Effector CD8-positive, alpha-beta T cell (primary cell): ENCODE results near the gene FAM117A.
A peak's percentile ranks its signal among the peaks of the same experiment; 100 is the strongest.
"Not testable (repeated sequence)": the region's sequence is repeated elsewhere in the genome, so short reads cannot be mapped to it uniquely, and the experiment has no call there.

ENCODE experiments used
- DNase-seq: peaks from one replicate; lab custom pipeline; 2025; lab: John Stamatoyannopoulos, UW

Gene FAM117A

DNA sequence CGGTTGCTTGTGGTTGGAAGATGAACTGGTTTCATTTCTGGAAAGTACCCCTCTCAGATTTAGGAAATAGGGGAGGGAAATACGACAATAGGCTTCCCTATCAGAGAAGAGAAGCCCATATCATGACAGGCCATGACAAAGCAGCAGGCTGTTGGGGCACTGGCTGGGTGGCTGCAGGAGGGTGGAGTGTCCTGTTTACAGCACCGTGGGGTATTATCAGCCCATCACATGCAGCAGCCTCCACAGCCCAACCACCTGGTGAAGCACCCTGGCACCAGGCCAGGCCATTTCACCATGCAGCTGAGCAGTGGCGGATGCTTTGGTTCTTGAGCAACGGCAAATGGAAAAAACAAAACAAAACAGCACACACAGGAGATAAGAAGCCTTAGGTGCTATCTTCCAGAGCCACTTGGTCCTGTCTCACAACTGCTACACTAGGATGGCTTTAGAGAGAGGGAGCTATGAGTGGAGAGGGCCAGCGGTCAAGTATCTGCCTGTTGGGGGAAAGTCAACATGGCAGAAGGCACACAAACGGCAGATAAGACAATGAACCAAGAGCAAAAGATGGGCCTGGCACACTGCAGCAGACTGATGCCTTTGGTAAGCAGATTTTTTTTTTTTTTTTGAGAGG lies 24.2 kb downstream of the FAM117A start:
- DNase-seq = peak; percentile 83

DNA sequence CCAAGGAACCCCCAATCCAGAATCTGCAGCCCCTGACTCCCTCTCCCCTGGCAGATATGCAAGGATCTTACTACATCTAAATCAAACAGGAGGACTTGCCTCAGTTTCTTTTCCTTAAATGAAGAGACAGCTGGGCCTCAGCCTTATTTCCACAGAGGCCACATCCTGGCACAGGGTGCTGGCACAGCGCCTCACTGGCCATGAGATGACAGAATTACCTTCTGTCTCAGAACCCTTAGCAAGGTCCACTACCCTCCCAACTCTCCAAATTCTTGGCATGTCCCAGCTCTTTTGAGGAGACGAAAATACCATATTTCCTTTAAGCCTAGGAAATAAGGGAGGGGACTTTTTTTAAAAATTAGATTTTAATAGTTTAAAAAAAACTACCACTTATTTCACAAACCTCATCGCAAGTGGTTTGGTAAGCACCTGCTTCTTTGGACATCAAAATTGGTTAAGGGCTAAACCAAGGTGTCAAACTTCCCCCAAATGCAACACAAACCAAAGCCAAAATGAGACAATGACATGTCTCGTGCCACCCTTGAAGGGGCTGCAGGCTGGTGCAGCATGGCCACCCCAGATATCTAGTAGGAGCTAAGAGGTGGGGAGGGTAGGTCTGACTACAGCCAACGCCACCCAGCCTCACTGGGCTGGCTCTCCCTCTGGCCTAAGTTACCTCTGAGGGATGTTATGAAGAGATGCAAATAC lies 25.3 kb downstream of the FAM117A start:
- DNase-seq = no peak

DNA sequence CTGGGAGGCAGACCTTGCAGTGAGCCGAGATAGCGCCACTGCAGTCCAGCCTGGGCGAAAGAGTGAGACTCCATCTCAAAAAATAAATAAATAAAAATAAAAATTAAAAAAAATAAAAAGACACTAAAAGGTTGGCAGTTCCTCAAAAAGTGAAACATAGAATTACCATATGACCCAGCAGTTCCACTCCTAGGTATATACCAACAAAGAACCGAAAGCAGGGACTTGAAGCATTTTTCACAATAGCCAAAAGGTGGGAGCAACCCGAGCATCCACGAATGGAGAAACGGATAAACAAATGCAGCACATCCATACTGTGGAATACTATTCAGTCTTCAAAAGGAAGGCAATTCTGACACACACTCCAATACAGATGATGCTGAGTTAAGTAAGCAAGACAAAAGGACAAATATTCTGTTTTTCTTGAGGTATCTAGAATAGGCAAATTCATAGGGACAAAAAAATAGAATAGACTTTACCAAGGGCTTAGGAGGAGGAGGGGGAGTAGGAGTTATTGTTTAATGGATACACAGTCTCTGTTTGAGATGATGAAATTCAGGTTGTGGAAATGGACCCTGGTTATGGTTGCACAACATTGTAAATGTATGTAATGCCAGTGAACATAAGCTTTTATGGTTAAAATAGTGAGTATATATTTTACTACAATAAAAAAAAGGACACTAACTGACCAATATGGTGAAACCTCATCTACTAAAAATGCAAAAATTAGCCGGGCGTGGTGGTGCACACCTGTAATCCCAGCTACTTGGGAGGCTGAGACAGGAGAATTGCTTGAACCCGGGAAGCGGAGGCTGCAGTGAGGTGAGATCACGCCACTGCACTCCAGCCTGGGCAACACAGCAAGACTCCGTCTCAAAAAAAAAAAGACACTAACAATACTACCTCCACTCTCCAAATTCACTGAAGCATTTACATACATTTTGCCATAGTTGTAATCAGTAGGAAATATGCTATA lies 29.1 kb downstream of the FAM117A start:
- no peak for DNase-seq

DNA sequence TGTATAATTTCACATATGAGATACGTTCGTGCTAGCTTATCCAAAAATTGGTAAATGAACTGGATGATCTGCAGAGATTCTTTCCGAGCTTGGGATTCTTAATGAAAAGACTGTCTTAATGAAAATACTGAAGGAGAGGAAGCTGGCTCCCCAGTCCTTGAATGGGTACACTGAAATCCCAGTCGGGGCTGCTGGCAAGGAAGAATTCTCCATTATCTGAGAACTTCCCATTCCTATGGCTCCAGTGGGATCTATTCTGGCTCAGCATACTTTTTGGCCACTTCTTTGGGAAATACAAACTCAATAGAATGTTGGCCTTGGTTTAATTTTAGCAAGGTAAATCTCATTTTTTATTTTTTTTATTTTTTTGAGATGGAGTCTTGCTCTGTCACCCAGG lies 32.5 kb downstream of the FAM117A start:
- DNase-seq = no peak

DNA sequence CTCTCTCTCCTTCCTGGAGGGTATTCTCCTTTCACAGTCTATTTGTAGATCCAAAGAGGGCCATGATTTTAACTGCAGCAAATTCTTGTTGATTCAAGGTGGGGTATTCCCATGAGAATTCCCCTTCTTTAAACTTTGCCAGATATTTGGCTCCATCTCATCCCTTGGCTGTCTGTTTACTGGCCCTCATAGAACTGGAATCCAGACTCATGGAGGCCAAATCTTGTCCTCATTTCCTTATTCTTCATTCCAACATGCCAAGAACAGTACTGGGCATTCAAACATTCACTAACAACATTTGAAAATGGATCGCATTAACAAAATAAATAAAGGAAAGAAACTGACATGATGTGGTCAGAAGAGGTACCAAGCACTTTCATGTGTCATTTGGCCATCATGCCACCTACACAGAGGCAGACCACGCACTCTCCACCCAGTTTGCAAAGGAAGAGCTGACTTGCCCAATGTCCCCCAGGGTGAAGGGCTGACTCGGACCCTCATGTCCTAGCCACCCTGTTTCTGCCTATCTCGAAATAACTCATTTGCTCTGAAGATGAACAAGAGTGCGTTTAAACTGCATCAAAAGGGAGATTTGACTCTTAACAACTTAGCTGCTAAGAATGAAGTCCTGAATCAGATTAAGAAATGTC lies 33.0 kb downstream of the FAM117A start:
- DNase-seq = no peak

DNA sequence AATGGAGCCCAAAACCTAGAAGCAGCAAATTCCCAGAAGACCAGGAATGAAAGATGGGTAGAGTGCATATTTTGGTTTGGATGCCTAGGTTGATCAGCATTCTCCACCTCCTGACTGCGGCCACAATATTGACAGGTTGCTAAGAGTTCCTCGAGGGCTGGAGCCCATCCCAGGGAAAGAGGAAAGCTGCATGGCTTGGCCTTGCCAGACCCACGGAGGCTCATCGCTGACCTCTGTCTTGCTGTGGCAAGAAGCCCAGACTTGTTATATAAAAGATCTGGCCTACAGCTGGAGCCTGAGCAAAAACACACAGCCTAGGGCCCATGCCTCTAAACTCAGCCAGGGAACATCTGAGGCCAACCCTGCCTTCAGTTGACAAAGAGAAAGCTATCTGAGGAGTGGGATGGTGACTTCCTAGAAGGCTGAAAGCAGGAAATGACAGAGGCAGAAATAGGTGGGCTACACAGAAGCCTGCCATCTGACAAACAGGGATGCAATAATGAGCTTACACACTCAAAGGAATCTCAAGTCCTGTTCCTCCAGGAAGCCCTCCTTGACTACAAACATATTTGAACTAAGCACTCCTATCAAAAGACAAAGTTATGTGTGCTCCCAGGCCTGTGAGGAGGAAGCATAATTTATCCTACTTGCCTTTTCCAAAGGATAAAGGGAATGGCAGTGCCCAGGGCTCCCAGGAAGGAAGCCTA lies 33.7 kb downstream of the FAM117A start:
- no peak for DNase-seq

DNA sequence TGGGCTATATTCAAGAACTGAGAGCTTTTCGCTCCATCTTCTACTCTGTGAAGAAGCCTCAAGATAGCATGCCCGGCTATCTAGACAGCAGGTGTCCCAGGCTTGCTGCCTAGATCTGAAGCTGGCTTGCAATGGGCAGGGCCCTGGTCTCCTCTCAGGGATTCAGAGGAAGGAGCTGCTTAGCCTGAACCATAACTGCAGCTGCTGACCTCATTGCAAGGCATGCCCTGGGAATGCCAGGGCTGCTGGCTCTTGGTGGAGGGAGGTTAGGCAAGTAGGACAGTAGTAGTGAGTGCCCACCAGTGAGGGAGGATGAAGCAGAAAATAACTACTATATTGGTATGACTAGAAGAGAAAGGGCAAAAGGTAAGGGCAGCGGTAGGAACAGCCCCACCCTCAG lies 34.9 kb downstream of the FAM117A start:
- no peak for DNase-seq

DNA sequence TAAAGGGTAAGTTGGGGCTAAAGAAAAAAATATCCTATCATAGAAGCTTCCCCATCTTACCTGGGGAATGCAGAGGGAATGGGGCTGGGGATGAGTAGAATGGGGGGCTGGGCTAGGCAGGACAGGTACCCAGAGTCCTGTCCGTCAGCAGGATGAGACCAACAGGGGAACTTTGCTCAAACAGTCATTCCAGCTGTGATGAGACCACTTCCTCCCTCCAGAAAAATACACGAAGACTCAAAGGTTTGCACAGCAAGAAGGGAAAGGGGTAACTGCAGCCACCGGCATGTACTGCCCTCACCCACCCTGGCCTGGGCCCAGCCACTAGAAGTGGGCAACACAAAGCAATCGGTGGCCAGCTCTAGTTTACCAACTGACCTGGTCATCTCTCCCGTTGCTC lies 35.5 kb downstream of the FAM117A start:
- DNase-seq = no peak

DNA sequence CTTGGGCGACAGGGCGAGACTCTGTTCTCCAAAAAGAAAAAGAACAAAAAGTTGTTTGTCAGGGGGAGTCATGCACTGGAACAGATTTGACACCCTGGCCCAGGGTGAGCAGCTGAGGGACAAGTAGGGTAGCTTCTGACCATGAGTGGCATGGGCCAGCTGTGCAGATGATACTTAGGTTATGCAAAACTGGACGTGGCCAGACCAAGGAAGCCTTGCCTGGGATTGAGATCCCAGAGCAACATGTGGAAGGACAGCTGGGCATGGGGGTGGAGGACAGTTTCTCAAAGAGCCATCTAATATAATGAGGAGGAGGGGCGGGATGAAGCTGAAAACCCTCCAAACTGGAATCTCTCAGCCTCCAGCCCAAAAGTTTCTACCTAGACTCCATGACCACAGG lies 36.6 kb downstream of the FAM117A start:
- DNase-seq = no peak

DNA sequence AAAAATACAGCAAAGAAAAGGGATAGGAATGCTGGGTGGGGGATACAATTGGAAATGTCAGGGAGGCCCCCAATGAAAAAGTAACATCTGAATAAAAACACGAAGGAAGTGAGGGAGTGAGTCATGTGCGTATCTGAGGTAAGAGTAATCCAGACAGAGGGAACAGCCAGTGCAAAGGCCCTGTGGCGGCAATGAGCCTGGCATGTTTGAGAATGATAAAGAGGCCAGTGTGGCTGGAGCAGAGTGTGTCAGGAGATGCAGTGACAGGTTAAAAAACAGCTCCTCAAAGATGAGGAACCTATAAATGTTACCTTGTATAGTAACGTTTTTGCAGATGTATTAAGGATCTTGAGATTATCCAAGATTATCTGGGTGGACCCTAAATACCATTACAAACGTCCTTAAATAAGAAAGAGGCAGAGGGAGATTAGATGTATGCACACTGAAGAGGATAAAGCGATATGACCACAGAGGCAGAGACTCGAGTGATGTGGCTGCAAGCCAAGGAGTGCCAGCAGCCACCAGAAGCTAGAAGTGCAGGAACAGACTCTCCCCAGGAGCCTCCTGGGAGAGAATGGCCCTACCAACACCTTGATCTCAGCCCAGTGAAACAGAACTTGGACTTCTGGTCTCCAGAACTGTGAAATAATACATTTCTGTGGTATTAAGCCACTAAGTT lies 38.3 kb downstream of the FAM117A start:
- no peak for DNase-seq

DNA sequence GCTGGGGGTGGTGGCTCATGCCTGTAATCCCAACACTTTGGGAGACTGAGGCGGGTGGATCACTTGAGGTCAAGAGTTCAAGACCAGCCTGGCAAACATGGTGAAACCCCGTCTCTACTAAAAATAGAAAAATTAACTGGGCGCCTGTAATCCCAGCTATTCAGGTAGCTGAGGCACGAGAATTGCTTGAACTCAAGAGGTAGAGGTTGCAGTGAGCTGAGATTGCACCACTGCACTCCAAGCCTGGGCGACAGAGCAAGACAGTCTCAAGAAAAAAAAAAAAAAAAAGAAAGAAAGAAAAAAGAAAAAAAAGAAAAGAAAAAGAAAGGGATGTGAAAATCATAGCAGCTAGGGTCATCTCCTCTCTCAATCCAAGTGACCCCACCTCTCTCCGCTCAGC lies 39.4 kb downstream of the FAM117A start:
- DNase-seq = not testable (repeated sequence)

DNA sequence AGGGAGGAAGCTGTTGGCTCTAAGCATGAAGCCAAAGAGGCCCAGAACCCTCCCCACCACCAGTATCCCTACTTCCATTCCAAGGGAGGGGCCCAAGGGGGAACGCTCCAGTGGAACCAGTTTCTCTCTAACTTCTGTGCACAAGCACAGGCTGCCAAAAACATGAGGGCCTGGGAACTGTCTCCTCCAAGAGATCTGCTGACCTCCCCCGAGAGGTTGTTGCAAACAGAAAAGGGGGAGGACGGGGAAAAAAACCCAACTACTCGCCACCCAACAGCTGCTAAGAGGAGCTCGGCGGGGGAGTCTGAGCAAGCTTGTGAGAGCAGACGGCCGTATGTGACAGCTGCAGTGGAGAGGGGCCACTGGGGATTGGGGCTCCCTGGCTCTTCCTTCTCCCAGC lies 40.5 kb downstream of the FAM117A start:
- DNase-seq = no peak

DNA sequence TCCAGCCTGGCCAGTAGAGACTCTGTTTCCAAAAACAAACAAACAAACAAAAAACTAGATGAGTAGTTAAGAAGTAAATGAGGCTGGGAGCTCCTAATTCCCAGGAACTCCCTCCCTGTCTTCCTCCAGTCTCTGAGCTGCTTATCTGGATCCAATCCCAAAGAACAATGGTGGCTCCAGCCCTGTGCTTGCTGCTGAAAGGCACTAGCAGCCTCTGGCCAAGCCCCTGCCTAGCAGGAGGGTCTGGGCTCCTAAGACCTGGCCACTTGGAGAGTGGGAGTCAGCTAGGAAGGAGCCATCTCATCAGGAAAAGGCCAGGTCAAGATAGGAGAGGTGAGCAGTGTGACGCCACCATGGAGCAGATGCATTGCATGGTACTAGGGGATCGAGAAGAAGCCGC lies 41.9 kb downstream of the FAM117A start:
- DNase-seq = no peak

DNA sequence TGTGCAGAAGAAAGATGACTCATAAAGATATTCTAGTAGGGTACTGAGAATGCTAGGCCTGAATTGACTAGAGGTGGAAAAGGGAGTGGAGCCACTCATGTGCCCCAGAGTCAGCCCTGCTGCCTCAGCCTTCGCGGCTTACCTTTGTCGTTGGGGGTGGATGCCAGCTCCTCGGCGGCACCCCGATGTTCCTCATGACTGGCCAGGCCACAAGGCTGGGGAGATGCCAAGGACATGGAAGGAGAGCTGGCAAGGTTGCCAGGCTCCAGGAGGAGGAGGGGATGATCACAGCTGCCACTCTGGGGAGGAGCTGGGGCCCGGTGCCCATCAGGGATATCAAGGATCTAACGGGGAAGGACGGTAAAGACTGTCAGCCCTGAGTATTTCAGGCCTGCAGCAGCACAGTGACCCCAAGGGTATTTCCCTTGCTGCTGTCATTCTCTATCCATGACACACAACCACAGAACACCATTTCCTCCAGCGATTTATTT lies 46.5 kb downstream of the FAM117A start:
- no peak for DNase-seq

DNA sequence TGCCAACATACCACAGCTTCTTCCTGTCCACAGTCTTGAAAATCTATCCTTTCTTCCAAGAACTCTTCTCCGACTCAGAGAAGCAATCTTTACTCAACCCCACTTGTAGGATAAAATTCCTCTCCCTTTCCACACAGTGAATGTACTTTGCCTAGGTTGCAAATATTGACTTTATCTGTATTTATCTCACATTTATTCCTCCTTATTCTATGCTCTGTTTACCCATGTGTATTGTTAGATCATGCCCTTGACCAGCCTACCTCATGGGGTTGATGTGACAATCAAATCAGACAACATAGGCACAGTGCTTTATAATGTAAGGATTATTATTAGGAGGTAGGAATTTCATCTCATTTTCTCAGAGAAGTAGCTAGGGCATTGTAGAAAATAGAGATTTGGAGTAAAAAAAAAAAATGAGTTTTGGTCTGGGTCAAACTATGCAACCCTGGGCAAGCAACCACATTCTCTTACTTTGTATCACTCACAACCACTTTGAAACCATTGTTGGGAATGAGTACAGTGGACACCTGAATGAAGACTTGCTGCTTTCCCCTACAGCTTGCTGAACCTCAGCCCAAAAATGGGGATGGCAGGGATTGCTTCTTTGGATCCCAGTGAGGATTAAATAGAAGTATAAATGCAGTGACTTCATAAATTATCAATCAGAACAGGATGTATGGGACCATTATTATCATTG lies 47.1 kb downstream of the FAM117A start:
- DNase-seq = no peak

DNA sequence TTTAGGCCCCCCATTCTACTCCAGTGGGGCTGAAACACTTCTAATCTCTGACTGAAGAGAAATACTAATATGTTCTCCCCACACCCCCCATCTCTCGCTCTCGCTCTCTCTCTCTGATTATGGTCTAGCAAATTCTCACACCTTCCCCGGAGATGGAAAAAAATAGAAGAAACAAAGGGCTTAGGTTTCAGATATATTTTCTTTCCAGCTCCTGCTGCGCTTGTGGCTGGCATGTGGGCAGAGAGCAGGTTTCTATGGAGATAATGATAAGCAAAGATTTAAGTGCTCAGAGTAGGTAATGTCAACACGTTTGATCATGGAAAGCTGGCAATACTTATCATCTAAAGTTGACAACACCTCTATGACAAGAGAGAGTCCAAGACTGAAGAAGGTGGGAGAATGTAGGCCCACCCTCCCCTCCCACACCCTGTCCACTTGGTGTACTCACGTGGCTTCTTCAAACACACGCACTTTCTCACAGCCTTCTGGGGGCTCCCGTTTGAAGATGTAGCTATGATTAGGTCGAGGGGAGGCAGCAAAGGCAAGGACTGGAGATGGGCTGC lies 48.1 kb downstream of the FAM117A start:
- DNase-seq = no peak

DNA sequence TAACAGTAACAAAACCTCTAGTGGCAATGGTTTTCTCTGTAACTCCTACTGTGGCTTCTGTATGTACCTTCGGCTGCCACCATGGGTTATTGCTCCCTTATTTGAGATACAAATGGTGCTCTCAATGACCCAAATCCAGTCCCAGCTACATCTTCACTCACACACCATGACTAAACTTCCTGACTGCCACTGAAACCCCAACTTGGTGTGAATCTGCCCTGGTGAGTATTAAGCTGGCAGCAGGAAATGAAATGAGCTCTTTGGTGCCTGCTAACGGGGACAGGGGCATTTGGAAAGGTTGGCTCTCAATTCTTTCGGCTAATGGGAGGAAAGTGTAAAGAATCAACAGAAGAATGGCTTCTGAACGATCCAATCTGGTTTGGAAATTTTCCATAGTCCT lies 48.7 kb downstream of the FAM117A start:
- DNase-seq = no peak

DNA sequence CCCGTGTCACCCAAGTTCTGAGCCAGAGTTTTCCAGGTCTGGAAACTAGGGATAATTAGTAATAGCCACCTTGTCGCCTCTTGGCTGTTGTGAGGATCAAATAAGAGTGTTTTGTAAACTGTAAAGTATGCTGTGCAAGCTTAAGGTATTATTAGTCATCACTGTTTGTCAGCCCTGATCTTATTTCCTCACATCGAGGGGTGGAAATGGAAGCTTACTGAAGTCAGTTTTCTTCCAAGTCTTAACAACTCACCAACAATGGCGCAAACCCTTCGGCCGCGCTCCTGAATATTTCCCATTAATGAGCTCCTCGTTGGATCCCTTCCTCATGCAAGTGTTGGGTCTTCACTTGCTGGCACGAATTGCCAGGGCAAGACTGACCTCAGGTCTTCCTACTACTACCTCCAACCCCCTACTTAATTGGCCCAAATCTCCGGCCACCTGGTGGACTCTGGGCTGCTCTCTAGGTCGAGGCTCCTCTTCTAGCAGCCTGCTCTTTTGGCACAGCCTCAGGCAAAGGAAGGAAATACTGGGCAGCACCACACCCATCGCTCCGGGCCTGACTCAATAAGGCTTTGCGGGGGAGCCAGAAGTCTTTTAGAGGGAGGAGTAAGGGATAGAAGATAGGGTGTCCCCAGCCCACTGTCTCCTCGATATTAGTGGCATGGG lies 55.3 kb downstream of the FAM117A start:
- DNase-seq = no peak
